ENCODE measurements around the gene NMUR2.

Gene NMUR2

GRCh38 chr5:152388610-152389009, 16.5 kb downstream of the NMUR2 start:
- Histone ChIP-seq H4K20me1 (ENCODE audit: insufficient read depth) (no peaks in the 10 kb centered on the region), H3K27ac (no peak overlapping the region), H2AFZ (ENCODE audit: low read depth) (no peak overlapping the region), H3K36me3 (ENCODE audit: insufficient read depth) (no peaks in the 10 kb centered on the region), H3K9ac (no peak overlapping the region), H3K4me2 (no peak overlapping the region), H3K4me3 (IDR thresholded peaks at IDR 0.05; ENCODE audit: insufficient read depth, low read depth, low read length) (no peak overlapping the region), H3K4me1 (ENCODE audit: low read depth, poor library complexity, severe bottlenecking) (no peaks in the 10 kb centered on the region), H3K27me3 (ENCODE audit: insufficient read depth, low read depth) (no peaks in the 10 kb centered on the region), H3K79me2 (ENCODE audit: insufficient read depth, low read depth) (no peaks in the 10 kb centered on the region)
- TF ChIP-seq CTCF (conservative IDR thresholded peaks at IDR 0.05; ENCODE audit: low read depth, low read length) = no peak

GRCh38 chr5:152380415-152381123, 24.5 kb downstream of the NMUR2 start:
- H3K4me1 ChIP-seq (ENCODE audit: low read depth, poor library complexity, severe bottlenecking) = no peaks in the 10 kb centered on the region
- H3K4me2 ChIP-seq = no peak overlapping the region
- TF ChIP-seq CTCF (conservative IDR thresholded peaks at IDR 0.05; ENCODE audit: low read depth, low read length) = no peak
- H3K4me3 ChIP-seq (IDR thresholded peaks at IDR 0.05; ENCODE audit: insufficient read depth, low read depth, low read length) = no peak overlapping the region
- no peaks in the 10 kb centered on the region for H3K79me2 ChIP-seq (ENCODE audit: insufficient read depth, low read depth)
- H2AFZ ChIP-seq (ENCODE audit: low read depth) = no peak overlapping the region
- no peaks in the 10 kb centered on the region for H3K27me3 ChIP-seq (ENCODE audit: insufficient read depth, low read depth)
- H3K27ac ChIP-seq = no peak overlapping the region
- H4K20me1 ChIP-seq (ENCODE audit: insufficient read depth) = no peaks in the 10 kb centered on the region
- no peak overlapping the region for H3K9ac ChIP-seq
- H3K36me3 ChIP-seq (ENCODE audit: insufficient read depth) = no peaks in the 10 kb centered on the region

- no peak for TF ChIP-seq CTCF (conservative IDR thresholded peaks at IDR 0.05; ENCODE audit: low read depth, low read length)
- H3K4me3 ChIP-seq (IDR thresholded peaks at IDR 0.05; ENCODE audit: insufficient read depth, low read depth, low read length) = no peak overlapping the region
- no peaks in the 10 kb centered on the region for H3K36me3 ChIP-seq (ENCODE audit: insufficient read depth)
- no peaks in the 10 kb centered on the region for H3K4me1 ChIP-seq (ENCODE audit: low read depth, poor library complexity, severe bottlenecking)
- no peak overlapping the region for H2AFZ ChIP-seq (ENCODE audit: low read depth)
- no peak overlapping the region for H3K27ac ChIP-seq
- no peaks in the 10 kb centered on the region for H3K79me2 ChIP-seq (ENCODE audit: insufficient read depth, low read depth)
- H3K27me3 ChIP-seq (ENCODE audit: insufficient read depth, low read depth) = no peaks in the 10 kb centered on the region
- no peak overlapping the region for H3K4me2 ChIP-seq
- no peaks in the 10 kb centered on the region for H4K20me1 ChIP-seq (ENCODE audit: insufficient read depth)
- no peak overlapping the region for H3K9ac ChIP-seq
Measured at GRCh38 chr5:152379331-152379730, 25.7 kb downstream of the NMUR2 start.

- Histone ChIP-seq H3K4me3 (IDR thresholded peaks at IDR 0.05; ENCODE audit: insufficient read depth, low read depth, low read length) (no peak overlapping the region), H3K4me1 (ENCODE audit: low read depth, poor library complexity, severe bottlenecking) (no peaks in the 10 kb centered on the region), H3K4me2 (no peak overlapping the region), H3K27ac (no peak overlapping the region), H3K27me3 (ENCODE audit: insufficient read depth, low read depth) (no peaks in the 10 kb centered on the region), H2AFZ (ENCODE audit: low read depth) (no peak overlapping the region), H3K36me3 (ENCODE audit: insufficient read depth) (no peaks in the 10 kb centered on the region), H4K20me1 (ENCODE audit: insufficient read depth) (no peaks in the 10 kb centered on the region), H3K9ac (no peak overlapping the region), H3K79me2 (ENCODE audit: insufficient read depth, low read depth) (no peaks in the 10 kb centered on the region)
- no peak for TF ChIP-seq CTCF (conservative IDR thresholded peaks at IDR 0.05; ENCODE audit: low read depth, low read length)
Measured at GRCh38 chr5:152378730-152379129, 26.3 kb downstream of the NMUR2 start.
